HepG2 (cell line): ENCODE results near the gene KCNH6. TPM values are rescaled to one million over a fixed set of nuclear protein-coding genes. Genes with fewer than 3 reads are reported as not detected.

Experiments
- CENPT ChIP-seq: sonication (generic); formaldehyde crosslinking; IDR thresholded peaks from 2 replicates; pipeline ENCODE4 v1.8.0; 2022; ENCODE audit warnings: low read depth, mild to moderate bottlenecking, moderate library complexity, missing genetic modification reagents
- ETV5 ChIP-seq: IDR thresholded peaks from 2 replicates; pipeline ENCODE4 v1.6.1; 2018; ENCODE audit warnings: missing biosample characterization, missing genetic modification reagents, inconsistent platforms, borderline replicate concordance
- FOXC1 ChIP-seq: sonication (generic); formaldehyde crosslinking; IDR thresholded peaks from 2 replicates; pipeline ENCODE4 v1.8.0; 2022; ENCODE audit warnings: mild to moderate bottlenecking, missing genetic modification reagents, borderline replicate concordance
- FOXM1 ChIP-seq: sonication (generic); formaldehyde crosslinking; IDR thresholded peaks from 2 replicates; pipeline ENCODE4 v1.5.0; 2020; ENCODE audit warnings: missing genetic modification reagents
- HDAC2 ChIP-seq: sonication (generic); formaldehyde crosslinking; IDR thresholded peaks from 2 replicates; pipeline ENCODE4 v1.4.0; 2020; ENCODE audit warnings: missing genetic modification reagents
- HINFP ChIP-seq: sonication (generic); formaldehyde crosslinking; IDR thresholded peaks from 2 replicates; pipeline ENCODE4 v1.4.0; 2020; ENCODE audit warnings: low read depth, mild to moderate bottlenecking, missing genetic modification reagents
- KDM6A ChIP-seq: IDR thresholded peaks from 2 replicates; pipeline ENCODE4 v1.6.1; 2016; ENCODE audit warnings: low read depth
- MAFK ChIP-seq, 2 experiments: IDR thresholded peaks in 1 of 2; conservative IDR thresholded peaks in 1 of 2; 2 replicates each; pipeline ENCODE4 v1.6.1; 2011; ENCODE audit warnings: improper control_type of control experiment in 2 of 2, low read length in 2 of 2
- ONECUT2 ChIP-seq: sonication (generic); formaldehyde crosslinking; IDR thresholded peaks from 2 replicates; pipeline ENCODE4 v1.4.0; 2020; ENCODE audit warnings: missing genetic modification reagents
- POLR2A ChIP-seq, 2 experiments: IDR thresholded peaks; 2 replicates each; pipeline ENCODE4 v1.6.1; 2011; ENCODE audit warnings: low read depth in 2 of 2, low read length in 2 of 2, mild to moderate bottlenecking in 1 of 2, moderate library complexity in 1 of 2; ENCODE audit not compliant: insufficient read depth in 1 of 2
- POLR2AphosphoS2 ChIP-seq: IDR thresholded peaks from 2 replicates; pipeline ENCODE4 v1.6.1; 2011; ENCODE audit warnings: low read depth, low read length, improper control_type of control experiment
- RARA ChIP-seq: IDR thresholded peaks from 2 replicates; pipeline ENCODE4 v1.6.1; 2016; ENCODE audit warnings: missing genetic modification reagents, missing compliant biosample characterization
- RORA ChIP-seq: sonication (generic); formaldehyde crosslinking; IDR thresholded peaks from 2 replicates; pipeline ENCODE4 v1.5.0; 2020; ENCODE audit warnings: mild to moderate bottlenecking, missing genetic modification reagents, moderate library complexity
- SMAD9 ChIP-seq: sonication (generic); formaldehyde crosslinking; IDR thresholded peaks from 2 replicates; pipeline ENCODE4 v1.5.1; 2020; ENCODE audit warnings: mild to moderate bottlenecking, missing genetic modification reagents
- SNAI1 ChIP-seq: sonication (generic); formaldehyde crosslinking; IDR thresholded peaks from 2 replicates; pipeline ENCODE4 v1.5.0; 2020; ENCODE audit warnings: mild to moderate bottlenecking, missing genetic modification reagents, borderline replicate concordance
- SYNCRIP ChIP-seq: fragments of 200-400 bp; formaldehyde crosslinking; IDR thresholded peaks from 2 replicates; pipeline ENCODE4 v1.6.1; 2018; ENCODE audit warnings: mild to moderate bottlenecking, low read depth, low read length; ENCODE audit not compliant: insufficient read depth
- U2AF1 ChIP-seq: fragments of 200-400 bp; formaldehyde crosslinking; optimal IDR thresholded peaks from 2 replicates; pipeline ENCODE3; 2017; ENCODE audit warnings: mild to moderate bottlenecking, low read depth, low read length
- U2AF2 ChIP-seq: fragments of 200-400 bp; formaldehyde crosslinking; IDR thresholded peaks from 2 replicates; pipeline ENCODE4 v1.6.1; 2017; ENCODE audit warnings: low read depth, mild to moderate bottlenecking, low read length
- ZIK1 ChIP-seq: sonication (generic); formaldehyde crosslinking; IDR thresholded peaks from 2 replicates; pipeline ENCODE4 v1.5.0; 2020; ENCODE audit warnings: mild to moderate bottlenecking, low read depth, missing genetic modification reagents, borderline replicate concordance
- ZNF383 ChIP-seq: sonication (generic); formaldehyde crosslinking; IDR thresholded peaks from 2 replicates; pipeline ENCODE4 v1.4.0; 2020; ENCODE audit warnings: missing genetic modification reagents, mild to moderate bottlenecking, borderline replicate concordance
- ZNF501 ChIP-seq: sonication (generic); formaldehyde crosslinking; IDR thresholded peaks from 2 replicates; pipeline ENCODE4 v1.5.1; 2020; ENCODE audit warnings: mild to moderate bottlenecking, moderate library complexity, missing genetic modification reagents
- ZNF563 ChIP-seq: sonication (generic); formaldehyde crosslinking; IDR thresholded peaks from 2 replicates; pipeline ENCODE4 v1.8.0; 2022; ENCODE audit warnings: mild to moderate bottlenecking, moderate library complexity, missing genetic modification reagents
- ZNF564 ChIP-seq: sonication (generic); formaldehyde crosslinking; IDR thresholded peaks from 2 replicates; pipeline ENCODE4 v1.8.1; 2023; ENCODE audit warnings: mild to moderate bottlenecking, missing genetic modification reagents
- ZNF660 ChIP-seq: sonication (generic); formaldehyde crosslinking; IDR thresholded peaks from 2 replicates; pipeline ENCODE4 v1.5.1; 2020; ENCODE audit warnings: mild to moderate bottlenecking, low read depth, missing genetic modification reagents, borderline replicate concordance
- ZNF746 ChIP-seq: sonication (generic); formaldehyde crosslinking; IDR thresholded peaks from 2 replicates; pipeline ENCODE4 v1.8.0; 2022; ENCODE audit warnings: mild to moderate bottlenecking, missing genetic modification reagents
- ZSCAN21 ChIP-seq: sonication (generic); formaldehyde crosslinking; IDR thresholded peaks from 2 replicates; pipeline ENCODE4 v1.8.0; 2022; ENCODE audit warnings: mild to moderate bottlenecking, missing genetic modification reagents, moderate library complexity, borderline replicate concordance
- polyA plus RNA-seq, 8 experiments: library from polyadenylated mRNA; depleted of rRNA in 3 of 8; stranded (reverse) in 7 of 8; unstranded in 1 of 8; fragments of >200 nt; fragmentation: Illumina TruSeq in 4 of 8; extraction: Trizol in 4 of 8; gene quantifications; 2 replicates each; pipeline versions ENCODE4 v1.2.1 to v1.2.3, GENCODE V29; 2011 to 2016; ENCODE audit warnings: low read depth in 4 of 8, missing spikeins in 1 of 8, mixed read lengths in 1 of 8; ENCODE audit not compliant: insufficient read depth in 1 of 8
- total RNA-seq, 5 experiments: library from RNA; depleted of rRNA; stranded (reverse); fragments of >200 nt; fragmentation: Illumina TruSeq; extraction: Trizol; gene quantifications; 2 replicates each; pipeline ENCODE4 v1.2.3, GENCODE V29; 2016; ENCODE audit warnings: low read depth in 1 of 5
- TF ChIP-seq, protein P1 (sequence below): sonication (generic); formaldehyde crosslinking; IDR thresholded peaks from 2 replicates; pipeline ENCODE4 v1.8.0; 2022; ENCODE audit warnings: missing genetic modification reagents, mild to moderate bottlenecking, moderate library complexity, borderline replicate concordance
- TF ChIP-seq, protein P2 (sequence below): sonication (generic); formaldehyde crosslinking; IDR thresholded peaks from 2 replicates; pipeline ENCODE4 v1.5.0; 2020; ENCODE audit warnings: missing genetic modification reagents

Gene KCNH6
- total and polyA plus RNA-seq, 2 of the 13 experiments (the other 11 are each of a cell fraction or from before 2014, with no cell fraction given) = 0.05 to 0.18 TPM

DNA sequence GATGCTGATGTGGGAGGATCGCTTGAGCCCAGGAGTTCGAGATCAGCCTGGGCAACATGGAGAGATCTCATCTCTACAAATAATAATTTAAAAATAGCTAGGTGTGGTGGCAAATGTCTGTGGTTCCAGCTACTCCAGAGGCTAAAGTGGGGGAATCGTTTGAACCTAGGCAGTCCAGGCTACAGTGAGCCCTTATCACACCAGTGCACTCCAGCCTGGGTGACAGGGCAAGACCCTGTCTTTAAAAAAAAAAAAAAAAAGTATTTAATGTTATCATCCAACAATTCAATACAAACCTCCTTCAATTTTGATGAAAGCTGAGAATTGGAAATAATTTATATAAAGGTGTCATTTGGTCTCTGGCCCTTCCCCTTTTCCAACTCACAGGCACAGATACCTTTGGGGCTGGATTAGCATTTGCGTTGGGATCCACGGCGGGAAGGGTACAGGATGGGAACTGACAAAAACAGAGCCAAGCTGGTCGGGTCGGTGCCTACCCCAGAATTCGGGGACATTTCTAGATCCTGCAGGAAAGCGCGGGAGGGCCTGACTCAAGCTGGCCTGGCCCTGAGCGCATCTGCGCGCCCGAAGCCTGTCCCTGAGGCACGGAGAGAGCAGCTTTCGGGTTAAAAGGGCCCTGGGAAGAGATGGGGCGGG, 26.3 kb downstream of the KCNH6 start (continued):
- no peak for TF ChIP-seq POLR2AphosphoS2
- TF ChIP-seq SMAD9 (CRISPR knock-in tag) = no peak
- TF ChIP-seq HDAC2 (CRISPR knock-in tag) = no peak
- no peak for TF ChIP-seq MAFK (conservative IDR thresholded peaks at IDR 0.05 in 1 of 2, IDR thresholded peaks at IDR 0.05 in 1 of 2; ENCODE audit: low read length in 2 of 2)
- no peak for TF ChIP-seq FOXC1 (CRISPR knock-in tag)
- TF ChIP-seq RORA (CRISPR knock-in tag) = no peak
- no peak for TF ChIP-seq ETV5 (CRISPR knock-in tag)
- TF ChIP-seq ZNF563 (CRISPR knock-in tag) = peak; percentile 48; the same call in 1 of the 2 replicates
- TF ChIP-seq, protein P1, sequence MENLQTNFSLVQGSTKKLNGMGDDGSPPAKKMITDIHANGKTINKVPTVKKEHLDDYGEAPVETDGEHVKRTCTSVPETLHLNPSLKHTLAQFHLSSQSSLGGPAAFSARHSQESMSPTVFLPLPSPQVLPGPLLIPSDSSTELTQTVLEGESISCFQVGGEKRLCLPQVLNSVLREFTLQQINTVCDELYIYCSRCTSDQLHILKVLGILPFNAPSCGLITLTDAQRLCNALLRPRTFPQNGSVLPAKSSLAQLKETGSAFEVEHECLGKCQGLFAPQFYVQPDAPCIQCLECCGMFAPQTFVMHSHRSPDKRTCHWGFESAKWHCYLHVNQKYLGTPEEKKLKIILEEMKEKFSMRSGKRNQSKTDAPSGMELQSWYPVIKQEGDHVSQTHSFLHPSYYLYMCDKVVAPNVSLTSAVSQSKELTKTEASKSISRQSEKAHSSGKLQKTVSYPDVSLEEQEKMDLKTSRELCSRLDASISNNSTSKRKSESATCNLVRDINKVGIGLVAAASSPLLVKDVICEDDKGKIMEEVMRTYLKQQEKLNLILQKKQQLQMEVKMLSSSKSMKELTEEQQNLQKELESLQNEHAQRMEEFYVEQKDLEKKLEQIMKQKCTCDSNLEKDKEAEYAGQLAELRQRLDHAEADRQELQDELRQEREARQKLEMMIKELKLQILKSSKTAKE (CRISPR knock-in tag) = no peak
- TF ChIP-seq, protein P2, sequence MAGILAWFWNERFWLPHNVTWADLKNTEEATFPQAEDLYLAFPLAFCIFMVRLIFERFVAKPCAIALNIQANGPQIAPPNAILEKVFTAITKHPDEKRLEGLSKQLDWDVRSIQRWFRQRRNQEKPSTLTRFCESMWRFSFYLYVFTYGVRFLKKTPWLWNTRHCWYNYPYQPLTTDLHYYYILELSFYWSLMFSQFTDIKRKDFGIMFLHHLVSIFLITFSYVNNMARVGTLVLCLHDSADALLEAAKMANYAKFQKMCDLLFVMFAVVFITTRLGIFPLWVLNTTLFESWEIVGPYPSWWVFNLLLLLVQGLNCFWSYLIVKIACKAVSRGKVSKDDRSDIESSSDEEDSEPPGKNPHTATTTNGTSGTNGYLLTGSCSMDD (CRISPR knock-in tag) = no peak; the same call in 1 of the 2 replicates
- TF ChIP-seq ONECUT2 (CRISPR knock-in tag) = no peak
- no peak for TF ChIP-seq ZNF660 (CRISPR knock-in tag)
- TF ChIP-seq SYNCRIP = no peak
- TF ChIP-seq U2AF1 = no peak
- TF ChIP-seq CENPT (CRISPR knock-in tag) = no peak
- TF ChIP-seq ZNF564 (CRISPR knock-in tag) = no peak; the same call in 1 of the 2 replicates
- TF ChIP-seq SNAI1 (CRISPR knock-in tag) = no peak
- peak; percentile 89; the same call in 1 of the 2 replicates for TF ChIP-seq ZIK1 (CRISPR knock-in tag)
- no peak for TF ChIP-seq POLR2A (IDR thresholded peaks at IDR 0.05; ENCODE audit: insufficient read depth in 1 of 2, low read depth in 2 of 2, low read length in 2 of 2)
- TF ChIP-seq HINFP (CRISPR knock-in tag) = no peak
- TF ChIP-seq ZNF501 (CRISPR knock-in tag) = no peak
- TF ChIP-seq ZSCAN21 (CRISPR knock-in tag) = no peak
- TF ChIP-seq ZNF746 (CRISPR knock-in tag) = 0 out of 2 replicates have a peak, but pooled peaks have one; percentile 9
- TF ChIP-seq FOXM1 (CRISPR knock-in tag) = no peak
- TF ChIP-seq KDM6A (CRISPR knock-in tag) = no peak
- TF ChIP-seq ZNF383 = no peak
- TF ChIP-seq U2AF2 = no peak
- no peak for TF ChIP-seq RARA (CRISPR knock-in tag)
